MM.1S (cell line): ENCODE data around the gene CERS2.

ENCODE experiments used
- DNase-seq: peaks from one replicate; pipeline ENCODE4 v3.0.0-alpha.2; 2015
- H2AFZ ChIP-seq: fragments of 300-600 bp; sonication (generic); 2 replicates; pipeline ENCODE4 v1.6.0; 2016; ENCODE audit warnings: antibody characterized with exemption, low read length
- H3F3A ChIP-seq: fragments of 300-600 bp; sonication (generic); 2 replicates; pipeline ENCODE4 v1.6.1; 2016; ENCODE audit warnings: mild to moderate bottlenecking, antibody characterized with exemption, low read length, moderate library complexity, mixed read lengths; ENCODE audit not compliant: insufficient read depth
- H3K27ac ChIP-seq: fragments of 300-600 bp; sonication (generic); 2 replicates; pipeline ENCODE4 v1.5.1; 2016; ENCODE audit warnings: mild to moderate bottlenecking, low read length
- H3K27me3 ChIP-seq: fragments of 300-600 bp; sonication (generic); replicated peaks from 2 replicates; pipeline ENCODE4 v1.6.0; 2016; ENCODE audit warnings: low read length; ENCODE audit not compliant: insufficient read depth
- H3K36me3 ChIP-seq: fragments of 300-600 bp; sonication (generic); replicated peaks from 2 replicates; pipeline ENCODE4 v1.6.1; 2016; ENCODE audit warnings: mild to moderate bottlenecking, low read length, mixed read lengths; ENCODE audit not compliant: insufficient read depth
- H3K4me1 ChIP-seq: fragments of 300-600 bp; sonication (generic); 2 replicates; pipeline ENCODE4 v1.6.1; 2016; ENCODE audit warnings: low read length, mixed read lengths
- H3K4me2 ChIP-seq: fragments of 300-600 bp; sonication (generic); 2 replicates; pipeline ENCODE4 v1.6.0; 2016; ENCODE audit warnings: low read depth, low read length
- H3K4me3 ChIP-seq: fragments of 300-600 bp; sonication (generic); 2 replicates; pipeline ENCODE4 v1.5.1; 2016; ENCODE audit warnings: low read length, mixed read lengths
- H3K79me2 ChIP-seq: fragments of 300-600 bp; sonication (generic); 2 replicates; pipeline ENCODE4 v1.6.1; 2016; ENCODE audit warnings: mixed run types, low read length, mixed read lengths
- H3K9ac ChIP-seq: fragments of 300-600 bp; sonication (generic); 2 replicates; pipeline ENCODE4 v1.6.1; 2016; ENCODE audit warnings: low read length, mixed read lengths
- H3K9me2 ChIP-seq: fragments of 300-600 bp; sonication (generic); replicated peaks from 2 replicates; pipeline ENCODE4 v1.6.1; 2016; ENCODE audit warnings: mild to moderate bottlenecking, low read length, mixed read lengths; ENCODE audit not compliant: insufficient read depth
- H3K9me3 ChIP-seq: fragments of 300-600 bp; sonication (generic); replicated peaks from 2 replicates; pipeline ENCODE4 v1.6.1; 2016; ENCODE audit warnings: mild to moderate bottlenecking, low read length, mixed read lengths; ENCODE audit not compliant: insufficient read depth
- H4K20me1 ChIP-seq: fragments of 300-600 bp; sonication (generic); 2 replicates; pipeline ENCODE4 v1.6.1; 2016; ENCODE audit warnings: mild to moderate bottlenecking, low read length, moderate library complexity, mixed read lengths; ENCODE audit not compliant: insufficient read depth
- CTCF ChIP-seq: fragments of 300-600 bp; sonication (generic); IDR thresholded peaks from 2 replicates; pipeline ENCODE4 v1.5.1; 2016; ENCODE audit warnings: antibody characterized with exemption, low read length, mixed read lengths
- EZH2 ChIP-seq: fragments of 300-600 bp; sonication (generic); optimal IDR thresholded peaks from 2 replicates; pipeline ENCODE3; 2017; ENCODE audit warnings: low read depth, mild to moderate bottlenecking, antibody characterized with exemption, low read length, mixed read lengths
- EZH2phosphoT487 ChIP-seq: fragments of 300-600 bp; sonication (generic); IDR thresholded peaks from 2 replicates; pipeline ENCODE4 v1.6.1; 2018; ENCODE audit warnings: antibody characterized with exemption, low read length

The CERS2 gene

GRCh38 chr1:150972417-150972940, 2.2 kb downstream of the CERS2 start:
- Histone ChIP-seq H3K27ac (no peak overlapping the region), H3K9me3 (no peaks in the 10 kb centered on the region), H3K4me3 (peak overlapping the region; percentile 91; the same call in 1 of the 2 replicates), H3F3A (peaks cover 14% of the 10 kb centered on the region; the same call in 1 of the 2 replicates), H3K9me2 (no peaks in the 10 kb centered on the region), H3K79me2 (peaks cover 65% of the 10 kb centered on the region), H3K4me2 (peak overlapping the region; percentile 86), H3K36me3 (peaks cover 6% of the 10 kb centered on the region; the same call in 1 of the 2 replicates), H2AFZ (no peak overlapping the region), H3K4me1 (peaks cover 26% of the 10 kb centered on the region), H3K9ac (peak overlapping the region; percentile 86; the same call in 1 of the 2 replicates), H4K20me1 (0 out of 2 replicates have a peak, but pooled peaks cover 6% of the 10 kb centered on the region), H3K27me3 (no peaks in the 10 kb centered on the region)
- TF ChIP-seq EZH2 (no peak), EZH2phosphoT487 (no peak), CTCF (no peak)
- DNase-seq, result no peak

GRCh38 chr1:150971583-150972416, 2.8 kb downstream of the CERS2 start:
- TF ChIP-seq EZH2phosphoT487 (no peak), CTCF (peak; percentile 16; the same call in 1 of the 2 replicates), EZH2 (no peak)
- no peak overlapping the region for H3K9ac ChIP-seq

GRCh38 chr1:150970808-150971582, 3.6 kb downstream of the CERS2 start:
- Histone ChIP-seq H3F3A (peaks cover 3% of the 10 kb centered on the region; the same call in 1 of the 2 replicates), H3K4me3 (no peak overlapping the region), H3K27me3 (no peaks in the 10 kb centered on the region), H3K4me2 (no peak overlapping the region), H3K9me3 (no peaks in the 10 kb centered on the region), H3K4me1 (peaks cover 18% of the 10 kb centered on the region), H3K9ac (no peak overlapping the region), H3K36me3 (peaks cover 20% of the 10 kb centered on the region), H3K9me2 (no peaks in the 10 kb centered on the region), H3K27ac (no peak overlapping the region), H3K79me2 (peaks cover 70% of the 10 kb centered on the region), H4K20me1 (0 out of 2 replicates have a peak, but pooled peaks cover 6% of the 10 kb centered on the region), H2AFZ (no peak overlapping the region)
- no peak for DNase-seq
- no peak for TF ChIP-seq CTCF
- TF ChIP-seq EZH2phosphoT487, result no peak
- no peak for TF ChIP-seq EZH2

More at GRCh38 chr1:150971583-150972416, 2.8 kb downstream of the CERS2 start:
- Histone ChIP-seq H2AFZ (no peak overlapping the region), H3K36me3 (peaks cover 13% of the 10 kb centered on the region), H3K9me3 (no peaks in the 10 kb centered on the region), H3K4me2 (peak overlapping the region; percentile 86; the same call in 1 of the 2 replicates), H3K4me1 (peaks cover 19% of the 10 kb centered on the region), H3K4me3 (no peak overlapping the region), H3K9me2 (no peaks in the 10 kb centered on the region), H3K79me2 (peaks cover 70% of the 10 kb centered on the region), H3K27ac (no peak overlapping the region), H3F3A (peaks cover 9% of the 10 kb centered on the region; the same call in 1 of the 2 replicates), H4K20me1 (0 out of 2 replicates have a peak, but pooled peaks cover 6% of the 10 kb centered on the region), H3K27me3 (no peaks in the 10 kb centered on the region)
- DNase-seq, result no peak
